Measurements from ENCODE around the gene HSPA6.
"Not testable (repeated sequence)": the region's sequence is repeated elsewhere in the genome, so short reads cannot be mapped to it uniquely, and the experiment has no call there.

The HSPA6 gene

GRCh38 chr1:161523817-161524741, at the start of gene HSPA6:
HSPA6 (plus strand) TSS chr1:161524540; CDS start chr1:161524659, 119 bp downstream.
- DNase-seq = peak; percentile 56

- DNase-seq = not testable (repeated sequence)
Observed at GRCh38 chr1:161477711-161478110, 46.6 kb upstream of the HSPA6 start.

- DNase-seq = no peak
Observed at GRCh38 chr1:161478985-161479384, 45.4 kb upstream of the HSPA6 start.

- DNase-seq = no peak
Observed at GRCh38 chr1:161480381-161481035, 43.8 kb upstream of the HSPA6 start.

GRCh38 chr1:161481624-161482392, 42.5 kb upstream of the HSPA6 start:
- DNase-seq = no peak

GRCh38 chr1:161482610-161483009, 41.7 kb upstream of the HSPA6 start:
- DNase-seq = no peak

- no peak for DNase-seq
Observed at GRCh38 chr1:161483361-161483760, 41.0 kb upstream of the HSPA6 start.

GRCh38 chr1:161484613-161485012, 39.7 kb upstream of the HSPA6 start:
- no peak for DNase-seq

- DNase-seq = peak; percentile 49
Observed at GRCh38 chr1:161486806-161487741, 37.3 kb upstream of the HSPA6 start.

- DNase-seq = no peak
Observed at GRCh38 chr1:161491472-161491871, 32.9 kb upstream of the HSPA6 start.

- no peak for DNase-seq
Observed at GRCh38 chr1:161492827-161493226, 31.5 kb upstream of the HSPA6 start.

- no peak for DNase-seq
Observed at GRCh38 chr1:161494091-161494735, 30.1 kb upstream of the HSPA6 start.

GRCh38 chr1:161495490-161495889, 28.9 kb upstream of the HSPA6 start:
- DNase-seq = no peak

- no peak for DNase-seq
Observed at GRCh38 chr1:161497961-161498360, 26.4 kb upstream of the HSPA6 start.

GRCh38 chr1:161498646-161499045, 25.7 kb upstream of the HSPA6 start:
- no peak for DNase-seq

GRCh38 chr1:161499099-161500039, 25.0 kb upstream of the HSPA6 start:
- DNase-seq = no peak

GRCh38 chr1:161501234-161501633, 23.1 kb upstream of the HSPA6 start:
- DNase-seq = no peak

GRCh38 chr1:161502181-161502580, 22.2 kb upstream of the HSPA6 start:
- DNase-seq = no peak

GRCh38 chr1:161502641-161503393, 21.5 kb upstream of the HSPA6 start:
- no peak for DNase-seq

GRCh38 chr1:161503394-161503748, 21.0 kb upstream of the HSPA6 start:
- DNase-seq = no peak
